Inferior parietal cortex (tissue), 1 donor: ENCODE measurements around the gene KCND3.

Source experiments
- DNase-seq: peaks from one replicate; pipeline ENCODE4 v3.0.0-alpha.2; 2016; ENCODE audit errors: extremely low spot score

Gene KCND3

GRCh38 chr1:111882986-111883560 lies 106.4 kb downstream of the KCND3 start:
- no peak for DNase-seq

GRCh38 chr1:111882559-111882958 lies 106.9 kb downstream of the KCND3 start:
- DNase-seq: no peak

- no peak for DNase-seq
These were observed 108.3 kb downstream of the KCND3 start for GRCh38 chr1:111880881-111881837.

GRCh38 chr1:111879081-111879480 lies 110.4 kb downstream of the KCND3 start:
- no peak for DNase-seq

GRCh38 chr1:111878649-111879048 lies 110.8 kb downstream of the KCND3 start:
- DNase-seq: no peak

GRCh38 chr1:111878091-111878490 lies 111.4 kb downstream of the KCND3 start:
- DNase-seq: no peak

- DNase-seq: no peak
These were observed 112.8 kb downstream of the KCND3 start for GRCh38 chr1:111876631-111877030.

GRCh38 chr1:111875640-111876039 lies 113.8 kb downstream of the KCND3 start:
- DNase-seq: no peak

- DNase-seq: no peak
These were observed 115.9 kb downstream of the KCND3 start for GRCh38 chr1:111873460-111874030.

- no peak for DNase-seq
These were observed 119.3 kb downstream of the KCND3 start for GRCh38 chr1:111870181-111870580.

GRCh38 chr1:111867868-111868440 lies 121.5 kb downstream of the KCND3 start:
- DNase-seq: no peak

GRCh38 chr1:111864862-111865261 lies 124.6 kb downstream of the KCND3 start:
- DNase-seq: no peak

GRCh38 chr1:111863401-111863800 lies 126.1 kb downstream of the KCND3 start:
- no peak for DNase-seq

GRCh38 chr1:111862599-111862998 lies 126.9 kb downstream of the KCND3 start:
- no peak for DNase-seq

- DNase-seq: no peak
These were observed 127.9 kb downstream of the KCND3 start for GRCh38 chr1:111861523-111861922.

- peak; percentile 59 for DNase-seq
These were observed 132.2 kb downstream of the KCND3 start for GRCh38 chr1:111857194-111857651.

- peak; percentile 41 for DNase-seq
These were observed 132.9 kb downstream of the KCND3 start for GRCh38 chr1:111856411-111857185.

GRCh38 chr1:111855260-111855659 lies 134.2 kb downstream of the KCND3 start:
- no peak for DNase-seq

- no peak for DNase-seq
These were observed 137.2 kb downstream of the KCND3 start for GRCh38 chr1:111852261-111852721.

GRCh38 chr1:111851552-111851951 lies 137.9 kb downstream of the KCND3 start:
- DNase-seq: no peak

GRCh38 chr1:111850109-111850508 lies 139.4 kb downstream of the KCND3 start:
- no peak for DNase-seq
